Measurements from ENCODE around the gene RGS6.

The RGS6 gene

DNA sequence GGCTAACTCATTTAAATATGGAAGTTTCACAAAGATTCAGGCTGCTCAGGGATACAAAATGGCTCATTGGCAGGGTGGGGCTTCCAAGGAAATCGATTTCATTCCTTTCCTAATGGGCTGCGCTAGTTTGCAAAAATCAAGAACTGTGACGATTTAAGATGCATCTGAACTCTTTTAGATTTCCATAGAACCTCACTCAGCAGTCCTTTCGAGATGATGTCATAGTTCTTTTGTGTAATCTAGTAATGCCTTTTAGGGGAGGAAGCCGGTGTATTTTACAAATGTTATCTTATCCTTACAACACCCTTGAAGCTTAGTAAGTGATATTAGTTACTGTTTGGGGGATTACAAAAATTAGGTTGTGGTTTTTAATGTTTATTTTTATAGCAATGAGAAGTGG lies 239.8 kb downstream of the RGS6 start:
- DNase-seq = no peak

DNA sequence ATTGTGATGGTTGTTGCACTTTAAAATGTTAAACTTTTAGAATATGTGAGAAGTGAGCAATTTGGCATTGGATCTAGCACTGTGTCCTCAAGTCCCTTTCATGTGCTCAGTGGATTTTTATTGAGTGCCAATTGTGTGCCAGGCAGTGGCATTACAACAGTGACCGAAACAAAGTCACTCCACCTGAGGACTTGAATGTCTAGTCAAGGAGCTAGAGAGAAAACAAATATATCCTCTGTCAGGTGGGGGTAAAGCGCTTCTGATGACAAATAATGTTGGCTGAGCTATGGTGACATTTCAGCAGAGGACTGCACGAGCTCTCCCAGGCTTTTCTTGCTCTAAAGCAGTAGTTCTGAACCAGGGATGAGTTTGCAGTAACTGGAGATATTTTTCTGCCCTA lies 240.4 kb downstream of the RGS6 start:
- DNase-seq = no peak

DNA sequence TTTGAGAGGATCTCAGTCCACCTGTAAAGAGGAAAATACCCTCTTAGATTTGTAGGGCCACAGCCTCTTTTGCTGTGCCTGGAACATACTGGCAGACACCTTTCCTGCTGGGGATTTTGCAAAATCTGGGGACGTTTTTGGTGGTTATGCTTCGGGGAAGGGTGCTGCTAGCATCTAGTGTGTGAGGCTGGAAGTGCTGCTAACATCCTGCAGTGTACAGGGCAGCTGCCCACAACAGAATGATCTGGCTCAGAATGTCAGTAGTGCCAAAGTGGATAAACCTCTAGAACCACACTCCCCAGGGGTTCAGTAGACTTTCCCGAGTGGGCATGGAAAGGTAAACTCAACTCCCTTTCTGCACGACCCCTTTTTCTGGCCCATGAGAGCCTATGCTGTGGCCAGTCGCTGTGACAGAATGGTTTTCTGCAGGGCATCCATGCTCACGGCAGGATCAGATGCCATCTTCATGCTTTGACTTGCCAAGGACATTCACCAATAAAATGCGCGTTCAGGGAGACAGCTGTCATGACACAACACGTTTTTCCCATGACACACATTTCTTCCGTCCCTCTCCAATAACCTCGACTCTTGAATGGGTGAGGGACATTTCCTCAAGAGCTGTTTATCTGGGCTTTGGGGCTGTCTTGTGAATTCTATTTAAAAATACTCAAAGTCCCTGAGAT lies 240.9 kb downstream of the RGS6 start:
- DNase-seq = no peak

DNA sequence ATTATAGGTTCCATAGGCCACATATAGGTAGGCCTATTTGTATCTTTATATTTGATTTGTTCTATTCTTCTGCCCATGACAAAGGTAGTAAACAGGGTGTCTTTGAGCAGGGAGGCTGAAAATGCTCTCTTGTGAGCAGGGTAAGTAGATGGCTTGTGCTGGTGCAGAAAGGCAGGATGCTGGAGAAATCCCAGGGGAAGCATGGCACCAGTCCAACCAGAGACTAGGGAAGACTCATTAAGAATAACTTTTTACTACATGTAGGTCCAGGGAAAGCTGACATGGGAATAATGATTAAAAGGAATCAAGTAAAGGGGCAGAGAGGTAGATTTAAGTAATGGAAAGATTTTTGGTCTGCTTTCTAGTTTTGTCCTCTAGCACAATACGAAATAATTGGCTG lies 245.0 kb downstream of the RGS6 start:
- no peak for DNase-seq

DNA sequence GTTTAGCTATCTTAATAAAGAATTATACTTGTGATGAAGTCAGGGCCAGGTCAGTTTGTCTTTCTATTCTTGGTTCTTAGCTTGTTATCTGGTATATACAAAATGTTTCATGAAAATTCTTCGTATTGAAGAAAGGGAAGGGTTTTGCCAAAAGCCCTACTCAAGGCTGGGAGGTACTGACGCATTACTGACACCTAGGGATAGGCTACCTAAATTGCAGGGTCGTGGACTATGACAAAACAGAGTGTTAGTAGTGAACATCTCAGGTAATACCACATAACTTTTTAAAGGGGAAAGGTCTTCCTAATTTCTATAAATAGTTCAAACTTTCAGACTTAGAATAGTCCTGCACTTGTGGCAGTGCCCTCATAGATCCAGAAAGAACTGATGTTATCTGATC lies 246.3 kb downstream of the RGS6 start:
- DNase-seq = no peak

DNA sequence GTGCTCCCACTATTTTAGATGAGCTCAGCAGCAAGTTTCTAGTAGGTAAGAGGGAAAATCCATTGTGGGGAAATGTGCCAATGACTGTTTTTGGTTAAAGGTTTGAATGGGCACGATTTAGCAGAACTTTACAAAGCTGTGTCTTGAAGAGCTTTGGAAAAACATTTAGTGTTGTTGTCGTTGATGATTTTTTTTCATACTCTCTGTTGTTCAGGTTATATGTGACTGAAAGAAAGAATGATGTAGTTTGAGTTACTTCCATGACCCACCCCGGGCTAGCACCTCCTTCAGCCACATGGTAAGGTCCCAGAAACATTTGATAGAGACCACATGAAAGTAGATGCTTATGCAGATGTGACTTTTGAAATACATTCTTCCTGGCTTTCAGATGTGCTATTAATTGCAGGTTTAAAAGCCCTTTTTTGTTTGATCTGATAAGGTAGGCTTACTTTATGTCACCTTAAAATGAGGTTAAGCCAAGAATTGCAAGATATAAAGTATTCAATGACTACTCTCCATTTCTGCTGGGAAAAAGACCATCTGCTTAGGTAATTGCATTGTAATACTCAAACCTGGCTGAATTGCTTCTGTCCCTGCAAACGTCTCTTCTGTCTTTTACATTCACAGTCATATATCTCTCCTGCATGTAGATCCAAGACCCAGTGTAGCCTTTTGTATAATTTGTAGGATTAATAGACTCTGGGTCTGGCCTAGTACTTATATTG lies 250.6 kb downstream of the RGS6 start:
- DNase-seq = no peak

DNA sequence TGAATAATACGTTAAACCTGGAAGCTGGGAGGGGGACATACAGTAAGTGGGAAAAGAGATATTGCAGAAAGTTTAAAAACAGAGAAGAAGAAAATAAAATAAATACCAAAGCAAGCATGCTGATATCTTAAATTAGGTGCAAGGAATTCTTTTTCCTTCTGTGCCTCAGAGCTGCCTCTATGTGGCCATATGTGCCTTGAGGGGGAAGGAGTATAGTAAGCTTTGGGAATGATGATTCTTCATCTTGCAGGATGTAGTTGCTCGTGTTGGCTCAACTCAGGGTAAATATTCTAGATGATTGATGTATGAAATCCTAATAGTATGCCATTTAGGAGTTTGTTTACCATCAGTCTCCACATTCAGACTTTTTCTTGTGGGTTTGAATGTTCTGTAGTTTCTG lies 251.4 kb downstream of the RGS6 start:
- DNase-seq = no peak

DNA sequence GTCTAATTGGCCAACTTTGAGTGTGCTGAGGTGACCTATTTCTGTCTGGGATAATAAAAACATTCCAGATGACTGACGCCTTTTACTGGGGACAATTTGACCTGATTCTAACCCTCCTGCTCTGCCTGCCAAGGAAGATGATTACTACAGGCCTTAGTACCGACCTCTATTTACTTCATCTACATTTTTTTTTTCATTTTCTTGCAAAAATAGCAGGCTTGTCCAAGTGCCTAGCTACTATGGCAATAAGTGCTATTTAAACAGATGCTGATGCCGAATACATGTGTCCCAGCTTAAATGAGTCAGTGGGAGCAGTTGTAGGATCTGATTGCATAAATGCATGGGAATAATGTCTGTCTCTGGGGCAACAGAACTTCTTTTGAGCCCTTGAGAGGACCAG lies 254.3 kb downstream of the RGS6 start:
- DNase-seq = no peak

DNA sequence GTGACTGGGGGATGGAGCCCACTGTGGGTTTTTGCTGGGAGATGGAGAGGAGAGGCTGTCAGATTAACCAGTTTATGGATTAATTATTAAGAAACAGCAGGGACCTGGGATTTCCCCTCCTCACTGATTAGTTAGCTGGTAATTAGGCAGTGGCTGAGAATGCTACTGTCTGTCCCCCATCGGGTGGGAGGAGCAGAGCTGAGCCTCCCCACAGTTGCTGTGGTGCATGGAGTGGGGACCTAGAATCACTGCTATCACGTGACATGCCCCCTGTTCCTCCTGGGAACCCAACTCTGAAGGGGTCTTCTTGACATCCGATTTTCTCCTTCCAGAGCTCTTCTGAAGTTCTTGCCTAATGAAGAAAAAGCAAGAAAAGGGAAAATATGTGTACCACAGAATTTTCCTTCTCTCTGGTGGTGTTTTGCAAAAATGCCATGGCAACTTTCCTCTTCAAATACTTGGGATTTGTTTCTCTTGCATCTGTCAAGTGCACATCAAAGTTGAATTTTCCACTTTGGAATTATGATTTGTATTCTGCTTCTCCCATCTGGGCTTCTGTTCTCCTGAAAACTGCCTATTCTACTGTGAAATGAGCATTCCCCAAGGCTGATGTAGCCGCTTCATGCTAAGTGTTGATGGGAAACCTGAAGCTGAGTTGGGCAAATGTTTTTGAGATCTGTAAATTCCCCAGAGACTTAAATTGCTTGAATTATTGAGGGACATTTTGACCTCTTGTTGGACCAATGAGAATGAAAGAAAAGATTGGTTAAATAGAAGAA lies 264.2 kb downstream of the RGS6 start:
- no peak for DNase-seq

DNA sequence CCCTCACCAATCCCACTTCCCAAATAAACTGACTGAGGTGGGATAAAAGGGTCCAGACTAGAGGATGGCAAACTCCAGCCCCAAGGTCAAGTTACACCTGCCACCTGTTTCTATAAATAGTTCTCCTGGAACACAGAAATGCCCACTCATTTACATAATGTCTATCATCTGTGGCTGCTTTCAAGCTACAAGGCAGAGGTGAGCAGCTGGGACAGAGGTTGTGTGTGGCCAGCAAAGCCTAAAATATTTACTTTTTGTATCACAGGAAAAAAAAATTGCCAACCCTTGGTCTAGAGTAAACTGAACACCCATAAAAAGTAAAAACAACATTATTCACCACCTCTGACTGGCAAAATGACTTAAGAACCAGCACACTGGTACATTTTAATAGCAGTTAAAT lies 269.4 kb downstream of the RGS6 start:
- no peak for DNase-seq

DNA sequence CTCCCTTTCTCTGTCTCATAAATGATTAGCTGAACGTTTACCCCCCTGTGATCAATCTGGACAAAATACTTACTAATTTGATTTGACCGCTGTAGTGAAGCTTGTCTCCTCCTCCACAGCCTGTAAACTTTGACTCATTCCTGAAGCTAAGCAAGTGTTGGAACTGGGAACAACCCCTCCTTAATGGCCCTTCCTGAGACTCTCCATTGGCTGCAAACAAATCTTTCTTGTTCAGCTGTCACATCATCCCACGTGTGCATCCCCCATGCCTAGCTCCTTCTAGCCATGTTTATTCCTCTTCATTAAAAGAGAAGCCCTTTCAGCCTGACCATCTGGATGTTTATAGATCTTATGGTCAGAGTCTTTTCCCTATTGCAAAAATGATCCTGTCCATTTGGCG lies 281.2 kb downstream of the RGS6 start:
- DNase-seq = no peak

DNA sequence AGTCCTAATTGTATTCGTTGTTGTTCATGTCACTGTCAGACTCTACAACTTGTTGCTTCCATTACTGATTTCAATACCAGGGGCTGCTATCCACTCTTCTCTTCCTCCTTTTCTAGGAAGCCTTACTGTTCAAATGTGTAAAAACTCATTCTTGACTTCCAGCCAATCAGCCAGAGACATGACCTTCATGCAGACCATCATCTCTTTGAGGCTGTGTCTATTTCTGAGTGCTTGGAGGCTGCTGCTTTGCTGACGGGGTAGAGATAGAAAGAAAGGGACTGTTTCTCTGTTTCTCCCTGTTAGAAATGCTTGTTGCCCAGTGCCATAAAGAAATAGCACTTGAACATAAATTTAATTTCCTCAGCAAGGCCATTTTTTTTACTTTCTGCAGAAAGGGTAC lies 282.9 kb downstream of the RGS6 start:
- DNase-seq = no peak

DNA sequence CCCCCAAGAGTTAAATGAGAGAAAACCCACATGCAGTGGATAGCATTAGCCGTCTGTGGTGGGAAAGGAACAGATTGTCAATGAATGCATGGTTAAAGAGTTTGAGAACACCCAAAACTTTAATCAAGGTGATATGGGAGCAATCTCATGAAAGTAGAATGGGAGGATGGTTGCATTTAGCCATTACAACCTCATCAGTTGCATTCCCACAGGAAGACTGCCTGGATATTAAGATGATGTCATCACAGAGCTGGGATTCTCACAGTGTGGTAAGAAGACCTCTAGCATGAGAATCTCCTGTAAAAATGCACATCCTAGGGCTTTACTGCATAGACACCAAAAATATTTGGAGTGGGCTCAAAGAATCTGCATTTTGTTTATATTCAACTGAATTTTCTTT lies 284.9 kb downstream of the RGS6 start:
- no peak for DNase-seq

DNA sequence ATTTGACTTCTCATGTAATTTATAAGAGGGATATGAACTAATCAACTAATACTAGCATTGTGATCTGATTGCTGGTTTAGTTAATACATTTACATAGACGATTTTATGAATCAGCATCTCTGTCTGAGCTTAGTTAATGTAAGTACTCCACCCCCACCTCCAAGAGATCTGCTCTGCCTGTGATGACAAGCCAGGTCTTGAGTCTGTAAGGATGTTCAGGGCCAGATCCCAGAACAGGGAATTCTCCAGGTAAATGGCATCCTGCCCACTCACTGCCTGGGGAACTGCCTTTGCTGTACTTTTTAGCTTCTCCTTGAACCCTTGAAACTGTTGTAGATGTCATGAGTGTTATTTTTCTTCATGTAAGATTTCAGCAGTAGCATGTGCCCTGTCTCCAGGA lies 289.8 kb downstream of the RGS6 start:
- DNase-seq = no peak

DNA sequence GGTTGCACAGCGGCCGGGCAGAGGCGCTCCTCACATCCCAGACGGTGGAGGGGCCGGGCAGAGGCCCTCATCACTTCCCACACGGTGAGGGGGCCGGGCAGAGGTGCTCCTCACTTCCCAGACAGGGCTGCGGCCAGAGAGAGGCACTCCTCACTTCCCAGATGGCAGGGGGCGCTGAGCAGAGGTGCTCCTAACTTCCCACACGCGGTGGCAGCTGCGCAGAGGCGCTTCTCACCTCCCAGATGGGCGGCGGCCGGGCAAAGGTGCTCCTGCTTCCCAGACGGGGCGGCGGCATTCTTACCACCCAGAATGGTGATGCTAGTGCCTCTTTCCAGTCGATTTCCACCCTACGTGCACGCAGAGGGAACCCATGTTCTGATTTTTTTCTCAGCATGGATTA lies 304.4 kb downstream of the RGS6 start:
- no peak for DNase-seq

DNA sequence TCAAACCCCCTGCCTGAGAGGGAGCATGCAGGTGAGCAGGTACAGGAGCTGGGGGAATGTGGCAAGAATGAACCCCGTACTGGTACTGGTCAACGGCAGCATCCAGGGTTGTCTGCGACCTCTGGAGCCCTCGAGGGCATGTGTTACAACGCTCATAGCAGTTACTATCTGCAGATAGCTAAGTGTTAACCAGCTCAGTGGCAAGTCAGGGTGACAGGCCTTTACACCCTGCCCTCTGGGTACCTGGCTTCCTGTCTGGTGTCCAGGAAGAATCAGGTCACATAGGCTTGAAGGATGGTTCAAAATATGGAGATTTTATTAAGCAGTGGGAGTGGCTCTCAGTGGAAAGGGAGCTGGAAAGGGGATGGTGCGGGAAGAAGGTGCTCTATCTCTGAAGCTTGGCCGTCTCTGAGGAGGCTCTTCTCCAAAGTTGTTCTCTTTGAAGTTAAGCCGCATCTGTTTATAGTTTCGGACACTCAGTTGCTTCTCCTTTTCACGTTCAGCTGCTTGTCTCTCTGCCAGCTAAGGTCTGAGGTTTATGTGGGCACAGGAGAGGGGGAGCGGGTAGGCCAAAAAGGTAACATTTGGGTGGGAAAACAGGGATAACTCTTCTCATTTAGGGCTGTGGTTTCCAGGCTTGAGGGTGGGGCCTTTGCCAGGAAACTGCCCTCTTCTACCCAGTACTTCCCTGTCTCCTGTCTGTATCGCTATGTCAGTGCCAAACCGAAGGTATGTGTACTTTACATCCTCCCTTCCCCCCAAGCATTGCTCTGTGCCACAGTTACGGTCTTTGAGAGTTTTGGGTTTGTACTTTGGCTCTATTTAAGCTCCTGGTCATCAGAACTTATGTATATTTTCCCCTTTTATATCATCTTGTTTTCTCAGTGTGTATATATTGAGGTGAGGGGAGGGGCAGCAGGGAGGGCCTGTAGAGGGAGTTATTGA lies 305.8 kb downstream of the RGS6 start:
- DNase-seq = no peak

DNA sequence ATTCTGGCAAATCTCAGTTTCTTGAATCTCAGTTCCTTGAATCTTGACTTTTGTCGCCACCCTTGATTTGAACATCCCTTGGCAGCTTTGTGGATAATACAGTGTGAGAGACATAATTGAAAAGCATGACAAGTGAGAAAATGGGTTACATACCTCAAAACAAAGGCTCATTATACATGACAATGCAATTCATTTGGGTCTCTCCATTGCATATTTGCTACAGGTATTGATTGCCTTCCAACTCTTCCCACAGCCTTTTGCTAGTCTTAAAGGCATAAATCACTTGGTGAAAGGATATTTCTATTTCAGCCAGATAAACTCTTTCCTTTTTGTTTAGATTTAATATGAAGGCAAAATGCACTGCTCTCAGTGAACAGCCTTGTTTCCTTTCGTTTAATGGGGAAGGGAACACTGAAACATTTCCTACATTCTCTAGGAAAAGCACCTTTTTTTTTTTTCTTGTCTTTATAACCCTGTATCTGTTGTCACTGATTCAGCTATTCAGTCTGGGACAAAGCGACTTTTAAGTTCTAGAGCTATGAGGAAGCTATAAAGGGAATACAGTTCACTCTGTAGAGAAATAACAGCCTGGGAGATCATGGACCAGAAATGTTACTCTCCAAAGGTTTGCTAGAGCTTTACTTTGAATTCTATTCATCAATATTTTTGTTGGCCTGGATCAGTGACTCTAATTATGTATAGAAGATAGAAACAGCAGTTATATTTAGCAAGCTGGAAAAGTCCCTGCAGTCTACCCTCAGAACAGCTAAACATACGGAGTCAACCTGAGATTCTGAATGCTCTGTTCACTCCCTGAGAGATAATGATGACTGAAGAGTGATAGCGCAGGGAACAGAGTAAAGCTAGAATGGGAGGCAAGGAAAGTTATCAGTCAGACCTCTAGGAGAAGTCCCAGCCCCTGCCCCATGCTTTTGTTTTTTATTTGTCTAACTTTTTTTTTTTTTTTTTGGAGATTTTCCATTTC lies 311.4 kb downstream of the RGS6 start:
- DNase-seq = no peak

DNA sequence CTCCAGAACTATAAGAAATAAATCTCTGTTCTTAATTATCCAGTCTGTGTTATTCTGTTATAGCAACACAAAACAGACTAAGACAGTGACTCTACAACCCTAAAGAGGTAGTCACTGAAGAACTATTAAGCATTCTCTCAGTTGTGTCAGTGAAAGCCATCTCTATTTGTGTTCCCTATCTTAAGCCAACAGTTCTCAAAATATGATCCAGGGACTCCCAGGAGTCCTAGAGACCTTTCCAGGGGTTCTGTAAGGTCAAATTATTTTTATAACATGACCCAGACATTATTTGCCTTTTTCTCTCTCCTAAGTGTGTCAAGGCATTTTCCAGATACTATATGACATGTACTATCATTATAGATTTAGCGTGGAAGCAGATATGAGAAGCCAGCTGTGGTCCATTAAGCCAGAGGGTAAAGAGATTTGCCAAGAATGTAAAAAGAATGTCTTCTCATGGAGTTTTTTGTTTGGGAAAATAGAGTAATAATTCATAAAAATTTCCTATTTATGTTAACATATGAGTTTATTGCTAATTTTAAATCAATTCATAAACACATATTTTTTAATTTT lies 315.8 kb downstream of the RGS6 start:
- DNase-seq = no peak

DNA sequence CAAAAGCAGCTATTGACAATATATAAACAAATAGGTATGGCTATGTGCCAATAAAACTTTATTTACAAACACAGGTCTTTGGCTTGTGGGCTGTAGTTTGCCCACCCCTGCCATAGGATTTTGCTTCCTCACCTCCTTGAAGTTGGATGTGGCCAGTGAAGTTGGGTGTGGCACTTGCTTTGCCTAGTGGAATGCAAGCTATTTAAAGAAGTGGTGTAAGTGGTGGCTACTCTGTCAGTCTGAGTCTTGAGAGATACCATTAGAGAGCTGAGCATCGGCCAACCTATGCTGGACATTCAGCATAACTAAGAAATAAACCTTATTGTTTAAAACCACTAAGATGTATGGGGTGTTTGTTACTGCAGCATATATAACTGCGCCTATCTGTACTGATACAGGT lies 321.3 kb downstream of the RGS6 start:
- DNase-seq = no peak

DNA sequence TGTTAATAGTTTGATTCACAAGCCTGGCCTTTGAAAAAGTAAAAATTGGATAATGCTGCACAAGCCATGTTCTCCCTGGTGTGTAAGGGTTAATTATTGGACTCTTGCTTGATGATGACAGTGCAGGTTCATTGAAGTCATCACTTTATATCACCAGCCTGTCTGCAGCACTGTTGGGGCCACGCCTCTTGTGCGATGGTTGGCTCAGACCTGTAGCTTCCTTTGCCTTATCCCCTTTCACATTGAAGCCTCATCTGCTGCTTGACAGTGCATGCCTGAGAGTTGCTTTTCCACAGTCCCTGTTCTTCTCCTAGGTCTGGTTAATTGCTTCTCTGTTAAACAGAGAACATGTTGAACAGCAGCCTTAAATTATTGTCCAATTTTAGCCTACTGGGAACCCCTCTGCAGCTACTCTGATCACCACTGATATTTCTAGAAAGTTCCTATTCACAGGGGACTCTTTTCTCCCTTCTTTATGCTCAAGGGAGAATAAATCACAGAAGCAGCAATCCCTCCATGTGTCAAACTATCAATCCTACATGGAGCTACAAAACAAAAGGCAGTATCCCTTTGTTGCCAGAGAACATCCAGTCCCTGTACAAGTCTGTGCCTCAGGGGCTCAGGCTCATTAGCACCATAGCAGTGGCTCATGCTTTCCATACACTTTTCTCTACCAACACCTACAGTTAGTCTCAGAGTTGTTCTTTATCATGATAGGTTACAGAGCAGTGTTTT lies 322.1 kb downstream of the RGS6 start:
- DNase-seq = no peak

Data from bone marrow (tissue), 2 donors.